22Rv1 (cell line): ENCODE data around the gene PLA1A.

ENCODE experiments used
- ZFX ChIP-seq: fragments of 450-650 bp; IDR thresholded peaks from 2 replicates; pipeline ENCODE4 v1.6.1; 2017; ENCODE audit warnings: antibody characterized with exemption, borderline replicate concordance
- TF ChIP-seq, protein P1 (sequence below): fragments of 450-650 bp; IDR thresholded peaks from 2 replicates; pipeline ENCODE4 v1.5.1; 2017; ENCODE audit warnings: mild to moderate bottlenecking

DNA sequence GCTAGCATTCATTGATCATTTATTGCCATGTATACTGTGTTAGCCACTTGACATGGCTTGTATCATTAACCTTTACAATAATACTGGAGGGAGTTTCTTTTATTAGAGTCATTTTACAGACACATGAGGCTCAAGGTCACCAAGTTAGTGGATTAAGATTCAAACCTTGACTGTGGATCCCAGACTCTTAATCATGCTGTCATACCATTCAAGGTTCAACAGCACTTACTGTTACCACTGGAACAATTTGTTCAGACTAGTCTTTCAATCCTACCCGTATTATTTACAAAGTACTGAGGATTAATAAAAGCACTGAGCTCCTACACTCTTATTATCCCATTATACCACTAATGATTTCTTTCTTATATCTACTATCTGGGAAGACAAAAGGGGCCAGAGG, 78.3 kb downstream of the PLA1A start:
- TF ChIP-seq, protein P1, sequence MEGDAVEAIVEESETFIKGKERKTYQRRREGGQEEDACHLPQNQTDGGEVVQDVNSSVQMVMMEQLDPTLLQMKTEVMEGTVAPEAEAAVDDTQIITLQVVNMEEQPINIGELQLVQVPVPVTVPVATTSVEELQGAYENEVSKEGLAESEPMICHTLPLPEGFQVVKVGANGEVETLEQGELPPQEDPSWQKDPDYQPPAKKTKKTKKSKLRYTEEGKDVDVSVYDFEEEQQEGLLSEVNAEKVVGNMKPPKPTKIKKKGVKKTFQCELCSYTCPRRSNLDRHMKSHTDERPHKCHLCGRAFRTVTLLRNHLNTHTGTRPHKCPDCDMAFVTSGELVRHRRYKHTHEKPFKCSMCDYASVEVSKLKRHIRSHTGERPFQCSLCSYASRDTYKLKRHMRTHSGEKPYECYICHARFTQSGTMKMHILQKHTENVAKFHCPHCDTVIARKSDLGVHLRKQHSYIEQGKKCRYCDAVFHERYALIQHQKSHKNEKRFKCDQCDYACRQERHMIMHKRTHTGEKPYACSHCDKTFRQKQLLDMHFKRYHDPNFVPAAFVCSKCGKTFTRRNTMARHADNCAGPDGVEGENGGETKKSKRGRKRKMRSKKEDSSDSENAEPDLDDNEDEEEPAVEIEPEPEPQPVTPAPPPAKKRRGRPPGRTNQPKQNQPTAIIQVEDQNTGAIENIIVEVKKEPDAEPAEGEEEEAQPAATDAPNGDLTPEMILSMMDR = no peak
- no peak for TF ChIP-seq ZFX
